ENCODE data around the gene FOXO3. TPM values are rescaled to one million over a fixed set of nuclear protein-coding genes. Genes with fewer than 3 reads are reported as not detected.

FOXO3 gene
- total RNA-seq, 1 experiment from 2014 or later: 14.4 TPM

DNA sequence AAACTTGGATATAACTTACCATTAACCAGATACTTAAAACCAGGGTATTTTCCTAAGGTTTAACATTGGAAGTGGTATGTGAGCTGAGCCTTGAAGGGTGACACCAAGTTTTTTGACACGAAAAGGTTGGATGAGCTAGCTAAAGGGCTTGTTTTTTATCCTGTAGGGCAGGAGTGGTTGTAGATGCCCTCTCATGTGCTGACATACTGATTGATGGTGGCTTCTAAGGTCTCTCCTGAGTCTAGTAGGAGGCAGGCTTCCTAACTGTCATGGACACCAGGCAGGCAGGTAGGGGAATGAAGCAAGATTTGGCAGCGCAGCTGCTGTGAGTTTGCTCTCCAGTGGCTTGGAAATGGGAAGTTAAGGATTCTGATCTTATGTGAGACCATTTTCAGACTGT lies 66.1 kb downstream of the FOXO3 start:
- no peak for DNase-seq (ENCODE audit: low read depth)

DNA sequence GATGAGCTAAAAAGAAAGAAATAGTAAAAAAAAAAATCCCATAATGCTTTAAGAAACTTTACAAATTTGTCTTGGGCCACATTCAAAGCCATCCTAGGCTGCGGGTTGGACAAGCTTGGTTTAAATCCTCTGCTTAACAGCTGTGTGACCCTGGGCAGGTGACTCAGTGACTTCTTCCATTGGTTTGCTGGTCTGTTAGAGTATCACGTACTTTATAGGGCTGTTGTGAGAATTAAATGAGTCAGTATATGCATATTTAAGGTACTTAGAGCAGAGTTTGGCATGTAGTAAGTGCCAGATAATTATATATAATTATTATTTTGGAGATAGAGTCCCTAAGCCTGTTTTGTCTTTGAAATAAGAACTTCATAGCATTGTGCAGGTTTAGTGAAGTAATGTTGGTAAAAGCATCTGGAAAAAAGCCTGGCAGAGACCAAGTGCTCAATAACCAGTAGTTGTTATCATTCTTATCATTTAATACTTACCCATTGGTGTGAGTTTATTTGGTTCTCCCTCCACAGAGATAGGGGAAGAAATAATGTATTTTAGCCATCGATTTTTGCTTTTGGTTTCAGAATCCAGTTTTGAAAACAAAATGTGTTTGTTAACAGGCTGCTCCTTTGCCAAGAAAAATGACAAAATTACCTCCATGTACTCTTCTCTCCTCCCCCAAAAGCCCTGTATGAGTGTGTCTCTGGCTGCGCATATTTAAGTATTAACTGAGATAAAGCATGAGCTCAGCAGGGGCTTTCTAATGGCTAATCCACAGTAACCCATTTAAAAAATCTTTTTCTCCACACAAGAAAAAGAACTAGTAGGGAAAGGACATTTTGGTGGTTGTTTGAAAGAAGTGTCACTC lies 67.2 kb downstream of the FOXO3 start:
- peak; percentile 56 for DNase-seq (ENCODE audit: low read depth)

DNA sequence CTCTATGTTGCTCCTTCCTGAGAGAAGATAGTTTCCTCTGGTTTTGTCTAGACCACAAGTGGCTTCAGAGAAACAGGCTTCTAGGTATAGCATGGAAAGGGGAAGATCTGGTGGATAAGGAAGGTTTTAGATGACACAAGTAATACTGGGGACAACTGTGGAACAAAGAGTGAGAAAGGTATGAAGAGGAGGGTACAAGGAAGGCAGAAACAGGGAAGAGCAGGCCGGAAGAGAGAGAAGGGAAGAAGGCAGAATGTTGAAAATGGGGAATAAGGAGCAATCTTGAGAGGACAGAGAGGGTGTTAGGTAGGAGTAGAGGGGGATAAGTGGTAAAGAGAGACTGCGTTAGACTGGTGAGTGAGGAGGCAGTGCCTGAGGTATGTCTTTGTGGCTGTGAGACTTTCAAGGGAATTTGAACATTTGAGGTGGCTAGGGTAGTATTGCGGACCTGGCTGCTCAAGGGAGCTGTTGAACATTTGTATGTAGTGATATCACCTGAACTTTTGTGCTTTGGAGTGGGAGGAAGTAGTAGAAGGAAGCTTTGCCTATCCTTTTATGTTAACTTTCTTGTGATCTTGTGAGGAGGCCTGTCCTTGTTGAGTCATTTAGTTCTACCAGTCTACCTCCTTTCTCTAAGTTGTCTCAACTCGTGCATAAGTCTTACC lies 69.5 kb downstream of the FOXO3 start:
- no peak for DNase-seq (ENCODE audit: low read depth)

DNA sequence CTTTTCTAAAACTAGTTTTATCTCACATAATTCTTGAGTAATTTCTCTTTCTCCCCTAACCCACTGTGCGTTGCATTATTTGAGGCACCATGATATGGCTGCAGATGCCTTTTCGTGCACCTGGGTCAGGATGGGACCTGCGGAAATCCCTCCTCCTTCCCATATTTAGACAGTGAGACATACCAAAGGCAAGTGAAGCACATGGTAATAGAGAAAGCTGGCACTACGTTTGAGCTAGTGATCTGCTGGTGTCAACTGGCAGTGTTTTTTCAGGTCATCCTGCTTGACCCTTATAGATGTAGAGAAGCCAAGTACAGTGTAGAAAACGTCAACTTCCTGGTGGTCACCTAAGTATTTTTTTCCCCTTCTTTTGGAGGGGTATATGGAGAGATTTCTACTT lies 71.7 kb downstream of the FOXO3 start:
- no peak for DNase-seq (ENCODE audit: low read depth)

DNA sequence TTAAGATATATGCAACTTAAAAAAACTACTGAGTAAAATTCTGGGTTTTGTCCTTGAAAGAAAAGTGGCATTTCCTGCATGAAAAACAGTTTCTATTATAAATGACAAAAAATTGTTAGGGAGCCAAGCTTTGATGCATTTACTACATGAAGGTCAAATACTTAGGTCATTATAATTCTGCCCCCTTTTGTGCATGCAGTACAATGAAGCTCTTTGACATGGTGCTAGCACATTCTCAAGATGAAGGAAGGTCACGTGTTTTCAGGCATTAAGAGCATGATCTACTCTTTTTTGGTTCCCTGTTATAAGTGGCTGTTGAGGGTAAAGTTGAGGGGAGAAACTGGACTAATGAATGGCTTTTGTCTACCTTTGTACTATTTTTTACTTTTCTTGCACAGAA lies 72.7 kb downstream of the FOXO3 start:
- DNase-seq (ENCODE audit: low read depth): no peak

DNA sequence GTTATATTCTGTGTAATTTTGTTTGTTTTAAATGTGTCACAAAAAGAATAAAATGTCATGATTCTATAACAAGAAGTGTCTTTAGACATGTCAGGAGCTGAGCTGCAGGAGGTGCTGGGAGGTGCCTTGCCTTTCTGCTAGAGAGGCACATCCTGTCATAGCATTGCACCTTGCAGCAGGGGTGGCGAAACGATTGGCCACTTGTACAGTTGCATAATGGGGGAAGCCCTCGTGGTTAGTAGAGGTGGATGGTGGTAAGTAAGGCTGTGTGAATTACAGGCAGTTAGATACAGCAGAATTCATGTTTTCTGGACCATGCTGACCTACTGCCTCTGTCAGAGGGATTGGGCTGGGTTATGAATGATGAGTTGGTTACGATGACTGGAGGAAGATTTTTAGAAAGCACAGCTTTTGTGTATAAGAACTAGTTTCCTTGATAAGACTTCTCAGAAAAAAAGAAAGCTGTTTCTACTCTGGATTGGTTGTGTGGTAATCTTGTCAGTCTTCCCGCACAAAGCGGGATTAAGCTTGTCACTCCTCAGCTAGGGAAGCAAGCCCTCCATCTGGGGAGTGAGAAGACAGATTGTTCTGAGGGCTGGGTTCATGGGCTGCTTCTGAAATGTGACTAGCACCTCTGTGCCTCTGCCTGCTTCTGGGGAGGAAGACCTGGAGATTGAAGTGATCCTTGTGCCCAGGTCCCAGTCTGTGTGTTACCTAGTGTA lies 74.9 kb downstream of the FOXO3 start:
- no peak for DNase-seq (ENCODE audit: low read depth)

DNA sequence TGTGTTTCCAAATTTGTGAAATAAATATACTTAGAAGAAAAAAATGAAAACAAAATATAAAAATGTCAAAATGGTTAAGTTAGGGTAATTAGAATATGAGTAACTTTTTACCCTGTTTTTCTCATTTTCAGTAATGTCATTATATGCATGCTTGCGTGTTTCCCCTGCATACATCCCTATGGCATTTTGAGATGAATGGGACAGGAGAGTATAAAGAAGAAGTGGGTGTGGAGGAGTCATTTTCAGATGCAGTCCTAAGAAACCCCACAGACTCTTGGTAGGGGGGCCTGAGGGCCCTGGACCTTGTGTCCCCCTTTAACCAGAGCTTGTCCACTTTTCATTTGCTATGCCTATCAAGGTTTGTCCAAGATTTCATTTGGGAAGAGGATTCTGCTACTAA lies 77.2 kb downstream of the FOXO3 start:
- no peak for DNase-seq (ENCODE audit: low read depth)

DNA sequence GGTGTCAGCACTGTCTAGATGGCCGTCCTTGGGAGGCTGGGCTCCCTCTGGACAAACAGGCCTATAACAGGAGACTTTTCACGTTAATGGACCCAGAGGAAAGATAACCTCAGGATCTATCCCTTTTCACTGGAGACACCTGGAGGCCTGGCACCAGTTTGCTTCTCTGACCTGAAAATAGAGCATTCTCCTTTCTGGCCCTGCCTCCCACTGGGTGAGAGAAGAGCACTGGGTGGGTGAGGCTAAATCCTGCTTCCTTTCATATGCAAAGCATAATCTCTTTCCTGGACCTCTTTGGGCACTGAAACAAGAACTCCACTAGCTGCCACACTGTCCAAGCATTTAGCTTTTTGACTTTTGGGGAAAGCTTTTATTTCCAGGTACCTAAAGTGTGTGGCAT lies 78.3 kb downstream of the FOXO3 start:
- no peak for DNase-seq (ENCODE audit: low read depth)

DNA sequence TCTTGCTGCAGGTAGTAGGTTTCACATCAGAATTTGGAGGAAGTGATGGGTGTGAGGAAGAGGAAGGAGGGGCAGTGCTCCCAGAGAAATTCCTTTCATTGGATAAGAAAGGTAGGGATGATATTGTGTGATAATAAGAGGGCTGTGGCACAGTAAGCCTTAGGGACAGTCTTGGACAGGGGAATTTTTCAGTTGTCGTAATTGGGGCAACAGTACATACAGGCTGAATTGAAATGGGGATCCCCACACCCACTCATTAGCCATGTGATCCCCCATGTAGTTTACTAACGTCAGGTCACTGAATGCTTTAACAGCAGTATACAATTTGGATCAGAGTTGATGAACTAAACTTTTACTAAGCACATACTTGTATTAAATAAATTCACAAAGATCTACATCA lies 79.4 kb downstream of the FOXO3 start:
- no peak for DNase-seq (ENCODE audit: low read depth)

DNA sequence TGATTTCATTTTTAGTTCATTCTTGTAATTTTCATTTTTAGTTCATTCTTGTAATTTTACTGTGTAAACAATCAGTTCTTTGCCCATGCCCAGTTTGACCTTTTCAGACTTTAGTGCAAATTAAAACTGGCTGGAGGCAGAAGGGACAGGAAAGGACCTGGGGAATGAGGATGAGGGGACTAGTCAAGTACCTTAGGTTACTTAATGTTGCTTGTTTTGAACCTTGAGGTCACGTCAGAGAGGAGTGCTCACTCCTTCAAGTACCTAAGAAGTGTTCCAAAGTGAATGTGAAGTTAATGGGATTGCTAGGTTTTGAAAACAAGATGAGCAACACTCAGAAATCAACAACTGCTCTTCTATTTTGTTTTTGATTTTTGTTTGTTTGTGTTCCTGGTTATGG lies 82.5 kb downstream of the FOXO3 start:
- no peak for DNase-seq (ENCODE audit: low read depth)

DNA sequence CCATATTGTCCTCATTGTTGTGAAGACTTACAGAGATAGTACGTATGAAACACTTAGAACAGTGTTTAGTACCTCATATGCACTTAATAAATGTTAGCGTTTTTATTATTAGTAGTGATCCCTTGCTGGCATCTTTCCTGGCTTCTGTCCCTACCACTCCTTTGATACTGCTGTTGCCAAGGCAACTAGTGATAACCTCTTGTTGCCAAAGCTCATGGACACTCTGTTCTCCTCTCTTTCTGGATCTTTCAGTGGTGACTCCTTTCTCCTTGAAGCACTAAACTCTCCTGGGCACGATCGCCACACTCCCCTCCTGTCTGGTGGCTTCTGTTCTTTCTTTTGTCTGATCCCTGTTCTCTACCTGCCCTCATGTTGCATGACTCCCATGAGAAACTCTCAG lies 83.5 kb downstream of the FOXO3 start:
- DNase-seq (ENCODE audit: low read depth): no peak

DNA sequence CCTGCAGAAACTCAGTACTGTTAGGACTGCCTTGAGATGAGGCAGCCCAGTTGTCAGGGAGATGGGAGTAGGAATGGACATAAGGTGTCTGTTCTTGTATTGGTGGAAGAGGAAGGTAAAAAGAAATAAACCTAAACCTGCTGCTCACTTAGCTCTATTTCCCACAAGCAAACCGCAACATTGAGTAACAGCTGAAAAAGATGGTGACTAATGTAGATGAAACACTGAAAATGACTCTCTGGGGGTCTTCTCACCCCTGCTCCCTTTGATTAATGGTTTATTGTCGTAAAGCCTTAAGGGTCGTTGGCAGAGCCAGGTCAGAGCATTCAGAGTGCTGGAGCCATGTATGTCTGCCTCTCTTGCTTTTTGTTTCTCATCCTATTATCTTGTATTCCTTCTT lies 87.5 kb downstream of the FOXO3 start:
- peak; percentile 29 for DNase-seq (ENCODE audit: low read depth)

DNA sequence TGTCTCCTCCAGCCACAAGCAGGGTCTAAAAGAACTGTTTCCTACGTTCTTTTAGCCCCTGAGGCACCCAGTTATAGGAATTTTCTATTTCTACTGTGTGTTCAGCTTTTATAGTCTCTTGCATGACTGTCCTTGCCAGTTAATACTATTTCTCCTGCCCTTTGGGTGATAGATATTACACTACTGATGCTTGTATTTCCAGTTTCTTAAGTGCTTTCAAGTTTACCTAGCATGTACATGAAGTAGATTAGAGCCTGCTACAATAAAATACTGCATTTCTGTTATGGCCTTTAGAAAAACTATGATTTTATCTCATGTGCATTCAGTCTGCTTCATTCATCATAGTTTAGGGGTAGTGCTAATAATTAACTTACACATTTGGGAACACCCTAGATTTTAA lies 89.6 kb downstream of the FOXO3 start:
- DNase-seq (ENCODE audit: low read depth): no peak

DNA sequence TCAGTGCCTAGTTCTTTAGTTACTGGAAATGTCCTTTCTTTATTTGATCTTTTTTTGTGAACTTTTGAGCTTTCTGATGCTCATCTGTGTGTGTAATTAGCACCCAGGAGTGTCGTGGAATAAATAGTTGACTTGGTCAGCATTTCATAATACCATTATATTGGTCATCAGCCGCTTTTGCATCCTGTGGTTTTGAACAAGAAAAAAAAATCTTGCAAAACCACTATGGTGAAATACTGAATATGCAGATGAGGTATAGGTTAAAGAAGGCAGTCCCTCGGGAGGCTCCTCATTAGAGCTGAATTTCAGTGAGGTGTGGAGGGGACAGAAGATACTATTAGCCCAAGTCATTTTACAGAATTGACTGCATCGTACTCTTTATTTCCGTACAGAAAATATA lies 90.1 kb downstream of the FOXO3 start:
- no peak for DNase-seq (ENCODE audit: low read depth)

DNA sequence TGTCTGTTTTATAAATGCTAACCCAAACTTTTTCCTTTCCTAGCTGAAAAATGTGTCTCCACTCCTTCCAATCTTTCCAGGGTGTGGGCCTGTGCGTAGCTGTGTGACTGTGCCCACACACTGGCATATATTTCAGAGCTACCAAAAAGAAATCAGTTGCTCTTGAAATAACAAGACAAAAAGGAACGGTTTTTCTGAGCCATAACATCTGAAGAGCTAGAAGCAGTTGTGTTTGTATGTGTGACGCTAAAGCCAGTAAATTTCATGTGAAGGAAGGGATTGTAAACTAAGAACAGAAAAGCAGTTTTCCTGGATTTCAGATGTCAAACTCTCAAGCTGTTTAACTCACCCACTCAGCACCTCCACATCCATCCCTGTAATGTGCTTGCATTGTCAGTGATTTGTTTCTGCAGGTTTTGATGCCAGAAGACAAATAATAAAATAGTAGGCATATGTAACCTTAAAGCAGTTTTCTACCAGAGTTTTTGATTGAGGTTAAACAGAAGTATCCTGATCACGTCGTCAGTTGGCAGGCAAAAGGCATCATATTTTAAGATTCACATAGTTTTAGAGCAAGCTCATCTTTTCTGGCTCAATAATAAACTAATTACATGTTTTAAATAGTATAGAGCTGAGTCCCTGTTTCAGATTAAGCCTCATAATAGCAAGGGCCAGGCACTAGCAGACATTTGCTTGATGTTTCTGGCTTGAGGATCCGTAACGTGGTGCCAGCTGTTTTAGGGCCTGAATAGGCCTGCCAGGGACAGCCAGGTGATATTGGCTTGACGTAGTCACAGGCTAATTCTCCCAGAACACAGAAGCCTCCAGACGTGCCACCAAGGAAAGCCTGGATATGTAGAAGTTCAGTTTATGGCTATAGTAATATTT lies 90.9 kb downstream of the FOXO3 start:
- no peak for DNase-seq (ENCODE audit: low read depth)

DNA sequence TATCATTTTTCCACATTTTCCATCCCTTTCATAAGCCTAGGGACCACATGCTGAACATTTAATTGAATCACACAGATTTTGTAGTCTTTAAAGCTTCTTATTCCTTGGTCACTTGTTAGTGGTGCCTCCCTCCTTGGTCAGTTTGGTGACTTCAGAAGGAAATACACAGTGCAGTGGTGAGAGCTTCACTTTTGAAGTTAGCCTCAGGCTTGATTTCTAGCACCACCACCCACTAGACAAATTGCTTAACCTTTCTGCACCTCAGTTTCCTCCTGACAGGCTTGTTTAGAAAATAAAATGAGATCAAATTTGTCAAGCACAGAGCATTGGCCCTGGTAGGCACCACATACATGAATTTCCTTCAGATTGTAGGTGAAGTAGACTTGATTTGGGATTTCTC lies 91.7 kb downstream of the FOXO3 start:
- DNase-seq (ENCODE audit: low read depth): no peak

DNA sequence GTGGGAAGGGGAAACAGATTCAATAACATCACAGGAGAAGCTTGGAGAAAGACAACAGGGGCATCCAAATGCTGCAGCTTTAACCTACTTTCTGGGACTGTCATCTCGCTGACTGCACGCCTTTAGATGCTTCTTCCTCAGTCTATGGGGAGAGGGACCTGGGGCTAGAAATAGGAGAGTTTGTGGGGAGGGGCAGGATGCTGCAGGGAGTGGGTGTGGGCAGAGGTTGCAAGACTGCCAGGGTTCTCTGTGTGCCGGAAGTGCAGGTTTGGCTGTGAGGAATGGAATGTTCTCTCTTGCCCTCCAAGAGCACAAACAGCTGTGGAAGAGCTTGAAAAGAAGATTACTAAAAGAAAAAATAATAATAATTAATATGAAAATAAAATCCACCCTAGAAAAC lies 93.2 kb downstream of the FOXO3 start:
- no peak for DNase-seq (ENCODE audit: low read depth)

DNA sequence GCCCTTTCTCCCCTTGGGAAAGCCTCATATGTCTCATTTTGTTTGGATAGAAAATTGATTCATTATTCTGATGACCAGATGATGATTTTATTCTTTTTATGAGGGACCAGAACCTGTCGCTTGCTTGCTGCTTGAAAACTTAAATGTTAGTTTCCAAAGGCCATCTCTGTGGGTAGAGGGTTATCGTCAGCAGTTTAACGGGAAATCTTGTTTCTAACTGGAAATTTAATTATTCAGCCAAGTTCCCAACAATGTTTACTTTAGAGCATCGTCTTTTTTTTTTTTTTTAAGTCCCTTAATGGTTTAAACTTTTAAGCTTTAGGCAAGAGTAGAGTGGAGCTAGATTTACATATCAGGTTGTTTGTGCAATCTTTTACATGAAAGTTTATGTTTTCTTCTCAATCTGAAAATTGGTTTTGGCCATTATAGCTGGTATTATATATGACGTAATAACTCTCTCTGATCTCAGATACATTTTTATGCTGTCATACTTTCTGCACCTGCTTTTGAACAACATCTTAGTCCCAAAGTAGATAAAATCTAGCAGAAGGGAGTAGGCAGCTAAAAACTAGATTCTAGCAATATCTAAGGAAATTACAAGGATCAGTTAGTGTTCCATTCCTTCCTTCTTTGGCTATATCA lies 93.9 kb downstream of the FOXO3 start:
- DNase-seq (ENCODE audit: low read depth): no peak

DNA sequence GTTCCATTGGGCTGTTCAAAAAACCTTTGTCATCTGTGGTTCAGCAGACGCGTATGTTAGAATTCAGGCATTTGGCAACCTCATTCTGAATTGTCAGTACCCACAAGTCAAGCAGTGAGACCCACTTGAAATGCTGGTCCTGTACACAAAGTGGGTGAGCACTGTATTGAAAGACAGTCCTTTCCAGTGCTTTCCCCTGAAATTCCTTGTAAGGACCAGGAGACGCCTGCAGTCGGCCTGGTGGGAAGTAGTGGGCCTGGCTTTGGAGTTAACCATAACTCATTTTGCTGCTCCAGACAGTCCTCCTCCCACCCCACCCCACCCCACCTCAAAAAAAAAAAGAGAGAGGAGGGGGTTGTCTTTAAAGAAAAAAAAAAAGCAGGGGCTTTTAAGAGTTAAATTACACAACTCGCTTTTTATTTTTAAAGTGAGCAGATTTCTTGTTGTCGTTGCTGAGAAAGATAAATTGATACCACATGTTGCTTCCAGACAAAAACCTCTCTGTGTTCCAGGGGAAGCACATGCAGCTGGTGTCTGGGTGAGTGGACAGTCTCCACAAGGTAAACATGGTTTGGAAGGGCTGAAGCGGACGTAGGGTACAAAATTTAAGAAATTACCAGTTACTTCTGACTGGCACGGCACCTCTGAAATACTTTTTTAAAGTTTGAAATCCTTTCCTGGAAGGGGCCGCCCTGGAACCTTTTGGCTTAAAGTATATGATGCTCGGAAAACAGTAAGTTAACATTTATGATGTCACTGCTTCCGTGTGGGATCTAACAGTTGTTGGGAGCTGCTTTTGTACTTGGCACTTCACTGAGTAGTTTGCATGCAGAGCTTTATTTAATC lies 95.3 kb downstream of the FOXO3 start:
- DNase-seq (ENCODE audit: low read depth): peak; percentile 16

DNA sequence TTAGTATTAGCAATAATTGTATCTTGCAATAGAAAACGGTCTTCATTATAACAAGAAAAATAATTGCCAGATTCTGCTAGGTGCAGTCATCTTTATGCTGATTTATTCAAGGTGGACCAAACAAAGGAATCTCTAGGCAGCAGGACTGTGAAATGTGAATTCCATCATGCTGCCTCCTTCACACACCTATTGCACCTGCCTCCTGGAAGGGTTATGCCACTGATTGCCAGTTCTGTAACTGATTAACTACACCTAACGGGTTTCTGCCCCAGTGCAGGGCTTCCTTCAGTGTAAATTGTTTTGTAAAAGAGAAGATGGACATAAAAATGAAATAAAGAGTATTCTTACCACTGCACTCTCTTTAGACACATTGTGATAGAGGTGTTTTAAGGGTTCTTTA lies 96.1 kb downstream of the FOXO3 start:
- no peak for DNase-seq (ENCODE audit: low read depth)
